ENCODE data around the gene ANTXR1. TPM values are rescaled to one million over a fixed set of nuclear protein-coding genes. Genes with fewer than 3 reads are reported as not detected.

ANTXR1 gene
- total and polyA plus RNA-seq, 2 of the 8 experiments (the other 6 are each of a cell fraction or from before 2014, with no cell fraction given) = 15.8 to 44.3 TPM

GRCh38 chr2:69279211-69279610 is 266.2 kb downstream of the ANTXR1 start:
- FAIRE-seq = no peak
- no peak for TF ChIP-seq ATF3 (IDR thresholded peaks at IDR 0.05; ENCODE audit: insufficient read depth, low read depth, low read length)
- no peak for TF ChIP-seq TBP (IDR thresholded peaks at IDR 0.05; ENCODE audit: low read depth, low read length)
- TF ChIP-seq CREB1 (IDR thresholded peaks at IDR 0.05) = no peak
- no peak for TF ChIP-seq TAF1 (IDR thresholded peaks at IDR 0.05; ENCODE audit: low read depth, low read length)
- TF ChIP-seq BCL11A (IDR thresholded peaks at IDR 0.05; ENCODE audit: low read depth in 2 of 2, low read length in 2 of 2) = no peak
- TF ChIP-seq E2F6 (IDR thresholded peaks at IDR 0.05) = no peak
- no peak for TF ChIP-seq GABPA (IDR thresholded peaks at IDR 0.05; ENCODE audit: borderline replicate concordance, insufficient read depth, low read length)
- no peak for TF ChIP-seq BRCA1 (IDR thresholded peaks at IDR 0.05; ENCODE audit: low read depth, low read length)
- no peak for TF ChIP-seq EP300 (IDR thresholded peaks at IDR 0.05; ENCODE audit: borderline replicate concordance in 1 of 2, low read depth in 2 of 2, low read length in 2 of 2)
- TF ChIP-seq POU5F1 (IDR thresholded peaks at IDR 0.05; ENCODE audit: low read depth, low read length) = no peak
- CTCF ChIA-PET (ENCODE audit: partially characterized antibody) = interaction anchor here (1.6 kb wide), 1 partner anchor 28 kb away, joined by 3 read pairs; no protein-coding TSS in a partner anchor

More at GRCh38 chr2:69279211-69279610, 266.2 kb downstream of the ANTXR1 start:
- H3K27ac ChIP-seq (ENCODE audit: low read depth, low read length) = no peak overlapping the region
- H2BK120ac ChIP-seq (replicated peaks; ENCODE audit: low read depth, low read length) = no peak overlapping the region
- no peak overlapping the region for H3K56ac ChIP-seq (replicated peaks; ENCODE audit: insufficient read length, low read depth, low read length)
- no peaks in the 10 kb centered on the region; a peak in 1 of 8 replicates for H3K36me3 ChIP-seq (ENCODE audit: control insufficient read depth in 2 of 4, insufficient read depth in 4 of 4, low read length in 3 of 4)
- WGBS, 2 experiments (ENCODE audit: extremely low coverage in 1 of 2, insufficient coverage in 1 of 2, insufficient read length in 1 of 2, insufficient replicate concordance in 2 of 2, low coverage in 1 of 2, low lambda C conversion rate in 2 of 2, missing lambda C conversion rate in 1 of 2) = 78% methylated on average over 2 of the region's 2 CpGs; no CpG with 5 or more reads in 1 of the 2 experiments
- no peak overlapping the region for H2AK5ac ChIP-seq (ENCODE audit: low read depth, low read length)
- no peak overlapping the region for H4K91ac ChIP-seq (replicated peaks; ENCODE audit: insufficient read length, low read length)
- no peak overlapping the region for H2BK15ac ChIP-seq (ENCODE audit: low read length)
- no peak overlapping the region for H2BK5ac ChIP-seq (ENCODE audit: low read depth, low read length)
- no peak overlapping the region for H3K9ac ChIP-seq (replicated peaks in 1 of 4; ENCODE audit: extremely low read depth in 1 of 4, low read depth in 3 of 4, low read length in 3 of 4)
- no peak overlapping the region for H3K14ac ChIP-seq (ENCODE audit: insufficient read length)
- no peak overlapping the region for H2BK20ac ChIP-seq (ENCODE audit: low read length)
- no peaks in the 10 kb centered on the region for H3K4me1 ChIP-seq (replicated peaks in 1 of 4; ENCODE audit: control insufficient read depth in 3 of 4, insufficient read depth in 4 of 4, low read length in 3 of 4)
- no peak overlapping the region for H3K23ac ChIP-seq (ENCODE audit: insufficient read length)
- H4K8ac ChIP-seq (ENCODE audit: extremely low read depth, insufficient read depth, low read length) = no peak overlapping the region
- H3K4ac ChIP-seq (replicated peaks; ENCODE audit: insufficient read length, low read depth, low read length) = no peak overlapping the region
- DNase-seq (ENCODE audit: low read depth in 1 of 2, low spot score in 2 of 2) = no peak
- no peak overlapping the region for H3K18ac ChIP-seq (ENCODE audit: extremely low read depth, low read length)
- H3K4me2 ChIP-seq (ENCODE audit: insufficient read depth in 1 of 2, low read depth in 2 of 2, low read length in 2 of 2) = no peak overlapping the region
- H3K79me1 ChIP-seq (ENCODE audit: low read depth, low read length) = no peaks in the 10 kb centered on the region
- H3K27me3 ChIP-seq (replicated peaks in 1 of 4; ENCODE audit: control insufficient read depth in 3 of 4, extremely low read depth in 1 of 4, insufficient read depth in 3 of 4, low read length in 3 of 4) = no peaks in the 10 kb centered on the region
- POLR2A ChIA-PET (ENCODE audit: partially characterized antibody) = no interaction called here
- no peaks in the 10 kb centered on the region for H4K20me1 ChIP-seq (replicated peaks in 1 of 2; ENCODE audit: control insufficient read depth in 1 of 2, insufficient read depth in 2 of 2, low read length in 2 of 2)
- H4K5ac ChIP-seq (ENCODE audit: insufficient read length, low read depth, low read length) = no peak overlapping the region
- H3K4me3 ChIP-seq (ENCODE audit: extremely low read depth in 1 of 4, insufficient read depth in 2 of 4, low read depth in 3 of 4, low read length in 4 of 4) = no peak overlapping the region
- H2AFZ ChIP-seq (ENCODE audit: low read length) = no peak overlapping the region
- H3K79me2 ChIP-seq (ENCODE audit: control insufficient read depth in 1 of 2, insufficient read depth in 2 of 2, low read length in 2 of 2) = no peaks in the 10 kb centered on the region
- no peaks in the 10 kb centered on the region for H3K23me2 ChIP-seq (ENCODE audit: low read depth, low read length)
- no peak overlapping the region for H2BK12ac ChIP-seq (ENCODE audit: low read depth, low read length)
- H3K9me3 ChIP-seq (ENCODE audit: insufficient read depth in 2 of 2, low read depth in 1 of 2, low read length in 1 of 2) = no peaks in the 10 kb centered on the region

All from H1 (cell line).